HG03064 (cell line): ENCODE data around the gene AGO3.
A peak's percentile ranks its signal among the peaks of the same experiment; 100 is the strongest.
"Not testable (repeated sequence)": the region's sequence is repeated elsewhere in the genome, so short reads cannot be mapped to it uniquely, and the experiment has no call there.

Source experiments
- ATAC-seq: cut with Tn5 transposase; IDR thresholded peaks from one replicate; pipeline ENCODE4 v1.9.1; 2021; ENCODE audit warnings: low read depth; ENCODE audit not compliant: unreplicated experiment

The AGO3 gene

GRCh38 chr1:35930593-35931445 lies at the start of gene AGO3:
Gene AGO3 (plus strand): TSS chr1:35931105. CDS start chr1:35931427, 322 bp downstream.
- peak; percentile 79 for ATAC-seq

- ATAC-seq: no peak
Observed at GRCh38 chr1:35881850-35882273, 49.0 kb upstream of the AGO3 start.

- ATAC-seq: peak; percentile 1
Observed at GRCh38 chr1:35882586-35882944, 48.3 kb upstream of the AGO3 start.

GRCh38 chr1:35882945-35883634 lies 47.8 kb upstream of the AGO3 start, which contains the start of gene AGO1:
Gene AGO1 (plus strand): TSS chr1:35883209. CDS start chr1:35883422, 213 bp downstream.
- peak; percentile 89 for ATAC-seq

GRCh38 chr1:35883635-35884101 lies 47.2 kb upstream of the AGO3 start:
- ATAC-seq: no peak

- no peak for ATAC-seq
Observed at GRCh38 chr1:35884934-35885333, 46.0 kb upstream of the AGO3 start.

GRCh38 chr1:35885961-35886558 lies 44.8 kb upstream of the AGO3 start:
- ATAC-seq: no peak

- ATAC-seq: no peak
Observed at GRCh38 chr1:35886577-35887431, 44.1 kb upstream of the AGO3 start.

GRCh38 chr1:35887508-35887907 lies 43.4 kb upstream of the AGO3 start:
- no peak for ATAC-seq

- ATAC-seq: no peak
Observed at GRCh38 chr1:35888255-35888654, 42.6 kb upstream of the AGO3 start.

GRCh38 chr1:35888981-35889380 lies 41.9 kb upstream of the AGO3 start:
- ATAC-seq: not testable (repeated sequence)

- no peak for ATAC-seq
Observed at GRCh38 chr1:35893051-35893879, 37.6 kb upstream of the AGO3 start.

- ATAC-seq: no peak
Observed at GRCh38 chr1:35894183-35894582, 36.7 kb upstream of the AGO3 start.

- no peak for ATAC-seq
Observed at GRCh38 chr1:35894656-35895055, 36.2 kb upstream of the AGO3 start.

- ATAC-seq: no peak
Observed at GRCh38 chr1:35899941-35900340, 31.0 kb upstream of the AGO3 start.

- no peak for ATAC-seq
Observed at GRCh38 chr1:35901235-35901634, 29.7 kb upstream of the AGO3 start.

GRCh38 chr1:35902671-35903070 lies 28.2 kb upstream of the AGO3 start:
- ATAC-seq: no peak

- ATAC-seq: no peak
Observed at GRCh38 chr1:35914717-35915116, 16.2 kb upstream of the AGO3 start.

GRCh38 chr1:35915693-35916092 lies 15.2 kb upstream of the AGO3 start:
- ATAC-seq: no peak
